ENCODE measurements around the gene MSGN1. TPM values are rescaled to one million over a fixed set of nuclear protein-coding genes. Genes with fewer than 3 reads are reported as not detected.

Gene MSGN1
- polyA plus RNA-seq, 1 of the 3 experiments (the other 2 are of a cell fraction), result not detected

GRCh38 chr2:17847236-17847635 is 31.0 kb downstream of the MSGN1 start:
- Histone ChIP-seq H3K4me1 (ENCODE audit: control insufficient read depth in 1 of 2, insufficient read depth in 2 of 2, low read depth in 1 of 2, low read length in 1 of 2) (no peaks in the 10 kb centered on the region; a peak in 1 of 4 replicates), H3K27me3 (ENCODE audit: insufficient read depth) (no peaks in the 10 kb centered on the region; the same call in 1 of the 2 replicates), H3F3A (replicated peaks; ENCODE audit: insufficient read depth) (no peaks in the 10 kb centered on the region), H3K27ac (ENCODE audit: low read depth in 2 of 2, low read length in 1 of 2) (no peak overlapping the region), H3K4me2 (no peak overlapping the region), H2AFZ (ENCODE audit: low read depth) (no peak overlapping the region), H3K9ac (no peak overlapping the region), H3K9me2 (no peaks in the 10 kb centered on the region), H4K20me1 (ENCODE audit: insufficient read depth) (no peaks in the 10 kb centered on the region), H3K9me3 (no peaks in the 10 kb centered on the region), H3K36me3 (replicated peaks in 1 of 2; ENCODE audit: control insufficient read depth in 1 of 2, insufficient read depth in 2 of 2, low read length in 1 of 2) (no peaks in the 10 kb centered on the region), H3K4me3 (ENCODE audit: low read depth in 2 of 2, low read length in 1 of 2) (no peak overlapping the region), H3K79me2 (ENCODE audit: insufficient read depth) (no peaks in the 10 kb centered on the region)
- DNase-seq, result no peak
- ChIA-PET CTCF (interaction anchor here (0.8 to 9.5 kb wide), 8 partner anchors 18 to 532 kb away, joined by 3 to 111 read pairs (median 32); no protein-coding TSS in a partner anchor), POLR2A (no interaction called here)
- WGBS (ENCODE audit: low lambda C conversion rate), result 34% methylated on average over 2 of the region's 2 CpGs
- no peak for TF ChIP-seq EZH2phosphoT487 (IDR thresholded peaks at IDR 0.05; ENCODE audit: borderline replicate concordance, low read depth)
- TF ChIP-seq NFIC (IDR thresholded peaks at IDR 0.05; ENCODE audit: borderline replicate concordance), result no peak
- no peak for TF ChIP-seq IRF3 (IDR thresholded peaks at IDR 0.05; ENCODE audit: low read depth, low read length)
- no peak for TF ChIP-seq FOSL2 (IDR thresholded peaks at IDR 0.05; ENCODE audit: borderline replicate concordance, low read depth)
- no peak for TF ChIP-seq PBX3 (IDR thresholded peaks at IDR 0.05)
- TF ChIP-seq MAX (IDR thresholded peaks at IDR 0.05; ENCODE audit: low read depth), result no peak
- no peak for TF ChIP-seq RAD21 (IDR thresholded peaks at IDR 0.05; ENCODE audit: low read length)
- TF ChIP-seq FOXM1 (IDR thresholded peaks at IDR 0.05; ENCODE audit: low read depth), result no peak
- no peak for TF ChIP-seq TAF1 (IDR thresholded peaks at IDR 0.05; ENCODE audit: borderline replicate concordance, low read depth, low read length)
- no peak for TF ChIP-seq RCOR1 (IDR thresholded peaks at IDR 0.05; ENCODE audit: low read length)
- TF ChIP-seq MEF2A (IDR thresholded peaks at IDR 0.05; ENCODE audit: borderline replicate concordance, low read depth), result no peak
- no peak for TF ChIP-seq GABPA (IDR thresholded peaks at IDR 0.05; ENCODE audit: low read depth)
- no peak for TF ChIP-seq ELF1 (IDR thresholded peaks at IDR 0.05)
- TF ChIP-seq YY1 (IDR thresholded peaks at IDR 0.05; ENCODE audit: low read depth), result no peak
- TF ChIP-seq EP300 (IDR thresholded peaks at IDR 0.05; ENCODE audit: borderline replicate concordance in 1 of 2, low read depth in 1 of 2, low read length in 1 of 2), result no peak

GRCh38 chr2:17849275-17849674 is 33.0 kb downstream of the MSGN1 start:
- Histone ChIP-seq H3K9ac (no peak overlapping the region), H2AFZ (ENCODE audit: low read depth) (no peak overlapping the region), H3K36me3 (replicated peaks in 1 of 2; ENCODE audit: control insufficient read depth in 1 of 2, insufficient read depth in 2 of 2, low read length in 1 of 2) (no peaks in the 10 kb centered on the region), H4K20me1 (ENCODE audit: insufficient read depth) (no peaks in the 10 kb centered on the region), H3K4me1 (ENCODE audit: control insufficient read depth in 1 of 2, insufficient read depth in 2 of 2, low read depth in 1 of 2, low read length in 1 of 2) (no peaks in the 10 kb centered on the region; a peak in 1 of 4 replicates), H3K27me3 (ENCODE audit: insufficient read depth) (no peaks in the 10 kb centered on the region; the same call in 1 of the 2 replicates), H3K79me2 (ENCODE audit: insufficient read depth) (no peaks in the 10 kb centered on the region), H3K9me2 (no peaks in the 10 kb centered on the region), H3K27ac (ENCODE audit: low read depth in 2 of 2, low read length in 1 of 2) (no peak overlapping the region), H3K4me2 (no peak overlapping the region), H3K9me3 (no peaks in the 10 kb centered on the region), H3F3A (replicated peaks; ENCODE audit: insufficient read depth) (no peaks in the 10 kb centered on the region), H3K4me3 (ENCODE audit: low read depth in 2 of 2, low read length in 1 of 2) (no peak overlapping the region)
- no peak for DNase-seq
- POLR2A ChIA-PET, result no interaction called here
- WGBS (ENCODE audit: low lambda C conversion rate), result 67% methylated on average over 5 of the region's 5 CpGs
- CTCF ChIA-PET, result interaction anchor here (1.0 to 9.5 kb wide), 10 partner anchors 20 to 529 kb away, joined by 3 to 111 read pairs (median 26); partner anchors contain the start of gene KCNS3
- TF ChIP-seq FOSL2 (IDR thresholded peaks at IDR 0.05; ENCODE audit: borderline replicate concordance, low read depth), result no peak
- TF ChIP-seq IRF3 (IDR thresholded peaks at IDR 0.05; ENCODE audit: low read depth, low read length), result no peak
- no peak for TF ChIP-seq ELF1 (IDR thresholded peaks at IDR 0.05)
- no peak for TF ChIP-seq PBX3 (IDR thresholded peaks at IDR 0.05)
- no peak for TF ChIP-seq USF1 (IDR thresholded peaks at IDR 0.05; ENCODE audit: borderline replicate concordance, low read depth)

Measured in SK-N-SH (cell line).